ENCODE data around the gene SPRYD3.
"Not testable (repeated sequence)": the region's sequence is repeated elsewhere in the genome, so short reads cannot be mapped to it uniquely, and the experiment has no call there.

SPRYD3 gene

GRCh38 chr12:53049571-53050318, 29.4 kb downstream of the SPRYD3 start, which contains the start of gene TNS2:
Gene TNS2 (plus strand): TSS chr12:53050065. CDS start chr12:53050186, 121 bp downstream.
- no peak for DNase-seq

- no peak for DNase-seq
Observed at GRCh38 chr12:53048780-53049401, 30.3 kb downstream of the SPRYD3 start.

- DNase-seq, result no peak
Observed at GRCh38 chr12:53048033-53048779, 31.0 kb downstream of the SPRYD3 start.

GRCh38 chr12:53047221-53048032, 31.8 kb downstream of the SPRYD3 start:
- DNase-seq, result peak; percentile 58 to 86 (median 72)

GRCh38 chr12:53046655-53047220, 32.5 kb downstream of the SPRYD3 start:
- peak; percentile 62 to 81 (median 64) for DNase-seq

- DNase-seq, result no peak
Observed at GRCh38 chr12:53045696-53046045, 33.5 kb downstream of the SPRYD3 start.

- DNase-seq, result no peak
Observed at GRCh38 chr12:53044896-53045695, 34.1 kb downstream of the SPRYD3 start.

- DNase-seq, result no peak
Observed at GRCh38 chr12:53044052-53044581, 35.1 kb downstream of the SPRYD3 start.

- no peak for DNase-seq
Observed at GRCh38 chr12:53042607-53043454, 36.4 kb downstream of the SPRYD3 start.

GRCh38 chr12:53039851-53040250, 39.3 kb downstream of the SPRYD3 start:
- DNase-seq, result no peak

- DNase-seq, result no peak
Observed at GRCh38 chr12:53036802-53037201, 42.4 kb downstream of the SPRYD3 start.

- DNase-seq, result no peak
Observed at GRCh38 chr12:53034459-53034858, 44.7 kb downstream of the SPRYD3 start.

- not testable (repeated sequence) for DNase-seq
Observed at GRCh38 chr12:53033832-53034231, 45.4 kb downstream of the SPRYD3 start.

GRCh38 chr12:53031616-53032015, 47.6 kb downstream of the SPRYD3 start:
- no peak for DNase-seq

GRCh38 chr12:53027014-53027413, 52.2 kb downstream of the SPRYD3 start:
- not testable (repeated sequence) for DNase-seq

GRCh38 chr12:53025250-53025649, 53.9 kb downstream of the SPRYD3 start:
- no peak for DNase-seq

- no peak for DNase-seq
Observed at GRCh38 chr12:53014709-53015108, 64.5 kb downstream of the SPRYD3 start.
